Upper lobe of left lung (tissue), 4 donors: ENCODE data around the gene ASTN2.

Experiments used
- EP300 ChIP-seq, 4 donors: sonication (generic); formaldehyde crosslinking; IDR thresholded peaks; one replicate each; pipeline ENCODE4 v1.5.1; 2017; ENCODE audit warnings: antibody characterized with exemption in 4 of 4, control low read depth in 2 of 4
- POLR2A ChIP-seq, 4 donors: fragments of 450-650 bp; IDR thresholded peaks; one replicate each; pipeline ENCODE4 v1.5.1; 2016 to 2017; ENCODE audit warnings: antibody characterized with exemption in 4 of 4, mild to moderate bottlenecking in 2 of 4
- POLR2AphosphoS5 ChIP-seq, 2 donors: sonication (generic); formaldehyde crosslinking; IDR thresholded peaks; one replicate each; pipeline ENCODE4 v1.5.1; 2017; ENCODE audit warnings: antibody characterized with exemption in 2 of 2
- TF ChIP-seq, protein P1 (sequence below), 6 experiments: fragments of 450-650 bp in 4 of 6; fragments of 200-600 bp in 2 of 6; sonication (generic) in 2 of 6; IDR thresholded peaks; one replicate each; pipeline ENCODE4 v1.5.1; 2016 to 2019; ENCODE audit warnings: antibody characterized with exemption in 6 of 6

DNA sequence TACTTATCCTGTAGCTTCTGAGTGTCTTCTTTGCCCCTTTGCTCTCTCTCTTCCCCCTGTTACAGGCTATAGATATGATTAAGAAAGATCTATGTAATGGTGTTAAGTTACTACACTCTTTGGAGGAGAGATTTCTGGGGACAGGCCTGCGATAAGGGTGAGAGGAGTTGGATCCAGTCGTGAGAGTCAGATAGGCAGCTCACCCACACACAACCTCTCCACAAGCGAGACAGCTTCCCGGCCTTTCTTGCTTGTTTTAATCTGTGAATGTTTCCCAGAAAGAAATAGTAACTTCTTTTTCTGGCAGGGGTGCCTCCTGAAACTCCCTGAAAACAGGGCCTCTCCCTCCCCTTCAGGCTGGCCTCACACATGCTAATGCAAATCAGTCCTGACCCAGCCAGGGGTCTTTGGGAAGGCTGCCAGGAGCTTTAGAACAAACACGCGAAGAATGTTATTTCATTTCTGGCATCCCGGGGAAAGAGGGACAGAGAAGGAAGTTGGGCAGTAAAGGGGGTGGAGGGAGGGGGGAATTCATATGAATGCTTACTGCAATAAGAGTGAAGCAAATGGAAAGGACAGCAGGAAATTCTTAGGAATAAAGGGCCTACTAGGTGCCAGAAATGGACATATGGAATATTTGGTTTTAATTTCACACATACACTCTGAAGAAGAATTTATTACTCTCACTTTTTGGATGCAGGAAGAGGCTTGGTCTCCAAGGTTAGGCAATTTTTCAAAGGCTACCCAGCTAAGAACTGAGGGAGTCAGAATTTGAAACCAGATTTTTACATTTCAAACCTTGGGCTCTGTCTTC lies 943.6 kb downstream of the ASTN2 start:
- TF ChIP-seq POLR2A (IDR thresholded peaks at IDR 0.05): no peak
- TF ChIP-seq, protein P1, sequence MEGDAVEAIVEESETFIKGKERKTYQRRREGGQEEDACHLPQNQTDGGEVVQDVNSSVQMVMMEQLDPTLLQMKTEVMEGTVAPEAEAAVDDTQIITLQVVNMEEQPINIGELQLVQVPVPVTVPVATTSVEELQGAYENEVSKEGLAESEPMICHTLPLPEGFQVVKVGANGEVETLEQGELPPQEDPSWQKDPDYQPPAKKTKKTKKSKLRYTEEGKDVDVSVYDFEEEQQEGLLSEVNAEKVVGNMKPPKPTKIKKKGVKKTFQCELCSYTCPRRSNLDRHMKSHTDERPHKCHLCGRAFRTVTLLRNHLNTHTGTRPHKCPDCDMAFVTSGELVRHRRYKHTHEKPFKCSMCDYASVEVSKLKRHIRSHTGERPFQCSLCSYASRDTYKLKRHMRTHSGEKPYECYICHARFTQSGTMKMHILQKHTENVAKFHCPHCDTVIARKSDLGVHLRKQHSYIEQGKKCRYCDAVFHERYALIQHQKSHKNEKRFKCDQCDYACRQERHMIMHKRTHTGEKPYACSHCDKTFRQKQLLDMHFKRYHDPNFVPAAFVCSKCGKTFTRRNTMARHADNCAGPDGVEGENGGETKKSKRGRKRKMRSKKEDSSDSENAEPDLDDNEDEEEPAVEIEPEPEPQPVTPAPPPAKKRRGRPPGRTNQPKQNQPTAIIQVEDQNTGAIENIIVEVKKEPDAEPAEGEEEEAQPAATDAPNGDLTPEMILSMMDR (IDR thresholded peaks at IDR 0.05): no peak
- no peak for TF ChIP-seq POLR2AphosphoS5 (IDR thresholded peaks at IDR 0.05)
- no peak for TF ChIP-seq EP300 (IDR thresholded peaks at IDR 0.05)
